Smooth muscle cell (in vitro differentiated cells): ENCODE results near the gene PDLIM5. TPM values are rescaled to one million over a fixed set of nuclear protein-coding genes. Genes with fewer than 3 reads are reported as not detected.
A peak's percentile ranks its signal among the peaks of the same experiment; 100 is the strongest.

Experiments
- DNase-seq: peaks from one replicate; lab custom pipeline; 2025; ENCODE audit not compliant: unreplicated experiment; lab: John Stamatoyannopoulos, UW
- H2AFZ ChIP-seq: fragments of 200-600 bp; sonication (generic); 2 replicates; pipeline ENCODE4 v1.6.0; 2016; ENCODE audit warnings: antibody characterized with exemption, low read depth, mild to moderate bottlenecking
- H3F3A ChIP-seq: fragments of 200-600 bp; sonication (generic); 2 replicates; pipeline ENCODE4 v1.6.0; 2017; ENCODE audit warnings: antibody characterized with exemption, low read depth
- H3K27ac ChIP-seq: fragments of 200-600 bp; sonication (generic); 2 replicates; pipeline ENCODE4 v1.5.1; 2016; ENCODE audit warnings: low read depth, mild to moderate bottlenecking
- H3K27me3 ChIP-seq: fragments of 200-600 bp; sonication (generic); 2 replicates; pipeline ENCODE4 v1.6.1; 2016; ENCODE audit warnings: low read depth, mild to moderate bottlenecking
- H3K36me3 ChIP-seq: fragments of 200-600 bp; sonication (generic); 2 replicates; pipeline ENCODE4 v1.5.1; 2016; ENCODE audit warnings: low read depth
- H3K4me1 ChIP-seq: fragments of 200-600 bp; sonication (generic); 2 replicates; pipeline ENCODE4 v1.5.1; 2016; ENCODE audit warnings: low read depth
- H3K4me2 ChIP-seq: fragments of 200-600 bp; sonication (generic); 2 replicates; pipeline ENCODE4 v1.6.0; 2016; ENCODE audit warnings: mild to moderate bottlenecking
- H3K4me3 ChIP-seq: fragments of 200-600 bp; sonication (generic); 2 replicates; pipeline ENCODE4 v1.5.1; 2016; ENCODE audit warnings: mild to moderate bottlenecking
- H3K79me2 ChIP-seq: fragments of 200-600 bp; sonication (generic); 2 replicates; pipeline ENCODE4 v1.6.0; 2016; ENCODE audit warnings: low read depth, mild to moderate bottlenecking
- H3K9ac ChIP-seq: fragments of 200-600 bp; sonication (generic); 2 replicates; pipeline ENCODE4 v1.6.0; 2016; ENCODE audit warnings: low read depth
- H3K9me3 ChIP-seq: fragments of 200-600 bp; sonication (generic); replicated peaks from 2 replicates; pipeline ENCODE4 v1.5.1; 2016; ENCODE audit warnings: low read depth
- H4K20me1 ChIP-seq: fragments of 200-600 bp; sonication (generic); 2 replicates; pipeline ENCODE4 v1.6.0; 2016; ENCODE audit warnings: low read depth
- CTCF ChIP-seq: fragments of 200-600 bp; sonication (generic); IDR thresholded peaks from 2 replicates; pipeline ENCODE4 v1.5.1; 2017; ENCODE audit warnings: borderline replicate concordance, mild to moderate bottlenecking, antibody characterized with exemption; ENCODE audit not compliant: insufficient read depth, poor library complexity, severe bottlenecking
- WGBS: methylation state at CpG from one replicate; pipeline ENCODE4 v1.1.7; 2016; ENCODE audit warnings: low lambda C conversion rate; 5-methylcytosine and 5-hydroxymethylcytosine counted together
- polyA plus RNA-seq: library from polyadenylated mRNA; unstranded; fragments of >200 nt; fragmentation: Nextera tagmentation; extraction: Ambion mirVana; gene quantifications from 2 replicates; pipeline ENCODE4 v1.2.1, GENCODE V29; 2016
- total RNA-seq: library from RNA; depleted of rRNA; stranded (reverse); fragments of >200 nt; gene quantifications from 2 replicates; pipeline ENCODE4 v1.2.3, GENCODE V29; 2014

PDLIM5 gene
- total and polyA plus RNA-seq, 2 experiments from 2014 or later, result 129 to 150 TPM

GRCh38 chr4:94406668-94407437 lies 44.9 kb upstream of the PDLIM5 start:
- H3K36me3 ChIP-seq, result no peaks in the 10 kb centered on the region
- H3K4me1 ChIP-seq, result peaks cover 20% of the 10 kb centered on the region
- H3K4me3 ChIP-seq, result no peak overlapping the region
- no peaks in the 10 kb centered on the region for H4K20me1 ChIP-seq
- no peaks in the 10 kb centered on the region for H3K27me3 ChIP-seq
- TF ChIP-seq CTCF, result peak; percentile 92
- H3K9me3 ChIP-seq, result no peaks in the 10 kb centered on the region
- WGBS, result 9% methylated on average over 10 of the region's 10 CpGs
- H3K27ac ChIP-seq, result peak overlapping the region; percentile 81
- H3K79me2 ChIP-seq, result no peaks in the 10 kb centered on the region
- peak overlapping the region; percentile 3 for H2AFZ ChIP-seq
- peak overlapping the region; percentile 72 for H3K4me2 ChIP-seq
- no peak overlapping the region for H3K9ac ChIP-seq
- peaks cover 17% of the 10 kb centered on the region for H3F3A ChIP-seq
- no peak for DNase-seq

GRCh38 chr4:94407846-94408245 lies 43.9 kb upstream of the PDLIM5 start:
- Histone ChIP-seq H3K4me2 (peak overlapping the region; percentile 72), H3F3A (peaks cover 17% of the 10 kb centered on the region), H3K79me2 (no peaks in the 10 kb centered on the region), H3K9ac (peak overlapping the region; percentile 13), H3K27me3 (no peaks in the 10 kb centered on the region), H2AFZ (peak overlapping the region; percentile 12), H3K4me1 (peaks cover 20% of the 10 kb centered on the region), H3K4me3 (no peak overlapping the region), H3K27ac (peak overlapping the region; percentile 81), H4K20me1 (no peaks in the 10 kb centered on the region), H3K9me3 (no peaks in the 10 kb centered on the region), H3K36me3 (no peaks in the 10 kb centered on the region)
- no peak for TF ChIP-seq CTCF
- 30% methylated on average over 2 of the region's 2 CpGs for WGBS
- no peak for DNase-seq

- Histone ChIP-seq H3K36me3 (no peaks in the 10 kb centered on the region), H3K27ac (peak overlapping the region; percentile 81), H3K79me2 (no peaks in the 10 kb centered on the region), H4K20me1 (no peaks in the 10 kb centered on the region), H3F3A (peaks cover 21% of the 10 kb centered on the region), H3K27me3 (no peaks in the 10 kb centered on the region), H3K4me1 (peaks cover 20% of the 10 kb centered on the region), H3K9ac (peak overlapping the region; percentile 13), H3K4me3 (no peak overlapping the region), H3K9me3 (no peaks in the 10 kb centered on the region), H3K4me2 (peak overlapping the region; percentile 72), H2AFZ (no peak overlapping the region)
- 7% methylated on average over 5 of the region's 5 CpGs for WGBS
- no peak for TF ChIP-seq CTCF
- DNase-seq, result no peak
Measured at GRCh38 chr4:94408549-94409374, 43.0 kb upstream of the PDLIM5 start.
